ENCODE results near the gene BTBD7.

- no peak for TF ChIP-seq POLR2A (IDR thresholded peaks at IDR 0.05)
- TF ChIP-seq CTCF (IDR thresholded peaks at IDR 0.05), result no peak
These were observed 70.4 kb downstream of the BTBD7 start for GRCh38 chr14:93262446-93262845.
